CD4-positive, alpha-beta T cell (primary cell): Measurements from ENCODE around the gene MYO9B. TPM values are rescaled to one million over a fixed set of nuclear protein-coding genes. Genes with fewer than 3 reads are reported as not detected.

ENCODE experiments used
- ATAC-seq: fragments of 200-7000 bp; cut with Tn5 transposase; one replicate; pipeline ENCODE4 v1.10.0; 2022; ENCODE audit warnings: mild to moderate bottlenecking; ENCODE audit not compliant: poor library complexity
- CTCF ChIA-PET: fragments of 350-600 bp; sonication (Branson Sonifier 250); formaldehyde crosslinking; loops from one replicate; lab custom pipeline; 2021; ENCODE audit warnings: antibody characterized with exemption, inconsistent platforms; lab: Charles Lee
- POLR2A ChIA-PET: fragments of 350-600 bp; sonication (Branson Sonifier 250); formaldehyde crosslinking; loops from one replicate; lab custom pipeline; 2021; ENCODE audit warnings: antibody characterized with exemption, inconsistent platforms; lab: Charles Lee
- DNase-seq, 14 experiments: peaks; one replicate each; pipeline ENCODE4 v3.0.0-alpha.2; 2013 to 2020; ENCODE audit warnings: mixed read lengths in 2 of 14
- H3K27ac ChIP-seq, 2 donors: one replicate each; pipeline versions ENCODE4 v1.5.1 to v1.7.0; 2013; ENCODE audit warnings: low read length in 2 of 2, low read depth in 1 of 2, mild to moderate bottlenecking in 1 of 2
- H3K27me3 ChIP-seq, 2 experiments: 1 replicate in 1 of 2; 2 replicates in 1 of 2; pipeline versions ENCODE4 v1.6.1 to v1.7.0; 2013; ENCODE audit warnings: low read length in 2 of 2, control low read depth in 1 of 2, mild to moderate bottlenecking in 1 of 2, moderate library complexity in 1 of 2; ENCODE audit not compliant: insufficient read depth in 2 of 2, control insufficient read depth in 1 of 2
- H3K36me3 ChIP-seq: one replicate; pipeline ENCODE4 v1.6.1; 2013; ENCODE audit warnings: low read length, control low read depth; ENCODE audit not compliant: insufficient read depth
- H3K4me1 ChIP-seq: one replicate; pipeline ENCODE4 v1.6.1; 2013; ENCODE audit warnings: low read length, control low read depth; ENCODE audit not compliant: insufficient read depth
- H3K4me3 ChIP-seq: one replicate; pipeline ENCODE4 v1.5.1; 2013; ENCODE audit warnings: mild to moderate bottlenecking, low read length, moderate library complexity
- H3K9me3 ChIP-seq, 2 experiments: 1 replicate in 1 of 2; 2 replicates in 1 of 2; pipeline versions ENCODE4 v1.6.1 to v1.7.0; 2013; ENCODE audit warnings: low read length in 2 of 2, mild to moderate bottlenecking in 2 of 2, control low read depth in 1 of 2, moderate library complexity in 1 of 2; ENCODE audit not compliant: control insufficient read depth in 1 of 2, insufficient read depth in 1 of 2
- H3K27ac Mint-ChIP-seq: one replicate; pipeline ENCODE4 v1.8.0; 2020; ENCODE audit warnings: mixed read lengths
- H3K27me3 Mint-ChIP-seq: one replicate; pipeline ENCODE4 v1.8.0; 2021; ENCODE audit warnings: mixed read lengths
- H3K36me3 Mint-ChIP-seq: one replicate; pipeline ENCODE4 v1.8.0; 2021; ENCODE audit warnings: low read depth, mixed read lengths
- H3K4me1 Mint-ChIP-seq: one replicate; pipeline ENCODE4 v1.8.0; 2021; ENCODE audit warnings: low read depth, mixed read lengths
- H3K4me3 Mint-ChIP-seq: one replicate; pipeline ENCODE4 v1.8.0; 2020; ENCODE audit warnings: mild to moderate bottlenecking, mixed read lengths
- H3K9me3 Mint-ChIP-seq: one replicate; pipeline ENCODE4 v1.8.0; 2020; ENCODE audit warnings: mixed read lengths
- intact Hi-C, 2 experiments: fragments of 100-400 bp; cut with DNase I in 1 of 2; cut with micrococcal nuclease in 1 of 2; formaldehyde crosslinking; loops; one replicate each; pipeline versions ENCODE4 v1.15.1 to v1.9.0; 2023 to 2025; cut with DNase I, micrococcal nuclease
- total RNA-seq, 174 experiments: library from RNA in 2 of 174; stranded (reverse) in 2 of 174; gene quantifications; one replicate each; pipeline ENCODE4 v1.2.3 and lab custom pipeline; 2021 to 2026
- TF ChIP-seq, protein P1 (sequence below): fragments of 200-600 bp; IDR thresholded peaks from one replicate; pipeline ENCODE4 v1.8.0; 2022; ENCODE audit warnings: antibody characterized with exemption, mild to moderate bottlenecking

MYO9B gene
- total RNA-seq, 2 experiments from 2014 or later: 176 to 184 TPM

DNA sequence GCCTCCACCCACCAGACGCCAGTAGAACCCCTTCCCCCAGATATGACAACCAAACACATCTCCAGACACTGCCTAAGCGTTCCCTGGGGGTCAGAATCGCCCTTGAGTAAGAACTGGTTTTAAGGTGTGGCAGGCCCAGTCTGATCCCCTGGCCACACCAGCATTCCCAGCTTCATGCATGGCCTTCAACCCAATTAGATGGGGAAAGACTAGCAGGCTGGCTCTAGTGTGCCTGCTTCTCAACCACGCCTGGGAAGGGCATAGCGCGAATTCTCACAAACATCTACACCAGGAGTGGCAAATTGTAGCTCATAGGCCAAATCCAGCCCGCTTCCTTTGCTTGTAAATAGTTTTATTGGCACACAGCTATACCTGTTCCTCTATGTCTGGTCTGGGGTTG lies 13.9 kb upstream of the MYO9B start:
- Mint-ChIP-seq H3K27me3 (no peaks in the 10 kb centered on the region), H3K4me1 (peaks cover 20% of the 10 kb centered on the region), H3K36me3 (peaks cover 60% of the 10 kb centered on the region), H3K4me3 (no peak overlapping the region), H3K27ac (no peak overlapping the region), H3K9me3 (no peaks in the 10 kb centered on the region)
- H3K4me3 ChIP-seq: no peak overlapping the region
- TF ChIP-seq, protein P1, sequence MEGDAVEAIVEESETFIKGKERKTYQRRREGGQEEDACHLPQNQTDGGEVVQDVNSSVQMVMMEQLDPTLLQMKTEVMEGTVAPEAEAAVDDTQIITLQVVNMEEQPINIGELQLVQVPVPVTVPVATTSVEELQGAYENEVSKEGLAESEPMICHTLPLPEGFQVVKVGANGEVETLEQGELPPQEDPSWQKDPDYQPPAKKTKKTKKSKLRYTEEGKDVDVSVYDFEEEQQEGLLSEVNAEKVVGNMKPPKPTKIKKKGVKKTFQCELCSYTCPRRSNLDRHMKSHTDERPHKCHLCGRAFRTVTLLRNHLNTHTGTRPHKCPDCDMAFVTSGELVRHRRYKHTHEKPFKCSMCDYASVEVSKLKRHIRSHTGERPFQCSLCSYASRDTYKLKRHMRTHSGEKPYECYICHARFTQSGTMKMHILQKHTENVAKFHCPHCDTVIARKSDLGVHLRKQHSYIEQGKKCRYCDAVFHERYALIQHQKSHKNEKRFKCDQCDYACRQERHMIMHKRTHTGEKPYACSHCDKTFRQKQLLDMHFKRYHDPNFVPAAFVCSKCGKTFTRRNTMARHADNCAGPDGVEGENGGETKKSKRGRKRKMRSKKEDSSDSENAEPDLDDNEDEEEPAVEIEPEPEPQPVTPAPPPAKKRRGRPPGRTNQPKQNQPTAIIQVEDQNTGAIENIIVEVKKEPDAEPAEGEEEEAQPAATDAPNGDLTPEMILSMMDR: no peak
- CTCF ChIA-PET: no interaction called here
- H3K4me1 ChIP-seq: peaks cover 12% of the 10 kb centered on the region
- no peaks in the 10 kb centered on the region for H3K9me3 ChIP-seq
- no peaks in the 10 kb centered on the region for H3K27me3 ChIP-seq
- intact Hi-C loops: loop anchor here in 1 of 2 experiments (10.0 kb wide), 1 partner anchor 323 kb away; no protein-coding TSS in a partner anchor
- no peak overlapping the region for H3K27ac ChIP-seq
- ATAC-seq (no peak), DNase-seq (no peak)
- POLR2A ChIA-PET: no interaction called here
- peaks cover 47% of the 10 kb centered on the region for H3K36me3 ChIP-seq

DNA sequence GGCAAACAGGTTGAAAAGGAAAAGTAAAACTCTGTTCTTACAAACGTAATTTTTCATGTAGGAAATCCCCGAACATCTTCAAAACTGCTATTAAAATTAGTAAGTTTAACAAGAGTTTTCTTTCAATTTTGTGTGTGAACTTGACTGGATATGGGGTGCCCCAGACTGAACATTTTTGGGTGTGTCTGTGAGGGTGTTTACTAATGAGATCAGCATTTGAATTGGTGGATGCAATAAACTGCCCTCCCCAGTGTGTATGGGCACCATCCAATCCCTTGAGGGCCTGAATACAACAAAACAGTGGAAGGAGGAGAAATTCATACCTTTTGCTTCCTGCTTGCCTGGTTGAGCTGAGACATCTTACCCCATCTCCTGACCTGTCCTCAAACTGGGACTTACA lies 12.1 kb upstream of the MYO9B start:
- H3K27me3 ChIP-seq: no peaks in the 10 kb centered on the region
- no peak overlapping the region for H3K27ac ChIP-seq
- ChIA-PET CTCF (no interaction called here), POLR2A (no interaction called here)
- no peaks in the 10 kb centered on the region for H3K27me3 Mint-ChIP-seq
- H3K9me3 ChIP-seq: no peaks in the 10 kb centered on the region
- no peak overlapping the region for H3K27ac Mint-ChIP-seq
- no peak overlapping the region for H3K4me3 Mint-ChIP-seq
- DNase-seq (peak in 1 of 14 experiments; percentile 11), ATAC-seq (no peak)
- intact Hi-C loops: loop anchor here in 1 of 2 experiments (10.0 kb wide), 1 partner anchor 321 kb away; no protein-coding TSS in a partner anchor
- no peak overlapping the region for H3K4me3 ChIP-seq
- peaks cover 58% of the 10 kb centered on the region for H3K36me3 Mint-ChIP-seq
- TF ChIP-seq, protein P1: no peak
- H3K4me1 ChIP-seq: peaks cover 19% of the 10 kb centered on the region
- peaks cover 33% of the 10 kb centered on the region for H3K36me3 ChIP-seq
- no peaks in the 10 kb centered on the region for H3K9me3 Mint-ChIP-seq
- H3K4me1 Mint-ChIP-seq: peaks cover 29% of the 10 kb centered on the region

DNA sequence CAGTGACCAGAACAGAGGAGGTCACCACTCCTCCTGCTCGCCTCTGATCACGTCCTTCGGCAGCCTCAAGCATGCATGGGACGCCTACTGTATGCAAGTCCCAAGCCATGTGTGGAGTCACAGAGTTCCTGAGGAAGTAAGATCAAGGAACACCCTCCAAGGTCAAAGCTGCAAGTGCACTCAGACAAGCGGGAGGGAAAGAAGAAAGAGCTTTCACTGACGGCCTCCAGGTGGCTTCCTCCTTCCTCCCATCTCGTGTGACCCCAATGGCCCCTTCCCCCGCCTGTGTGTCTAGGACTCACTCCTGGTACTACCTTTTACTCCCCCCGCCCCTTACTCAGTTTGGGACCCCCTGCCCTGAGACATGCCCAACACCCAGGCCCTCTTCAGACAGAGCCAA lies 6.4 kb upstream of the MYO9B start:
- Histone ChIP-seq H3K27ac (no peak overlapping the region), H3K4me1 (peaks cover 26% of the 10 kb centered on the region), H3K36me3 (peaks cover 24% of the 10 kb centered on the region), H3K9me3 (no peaks in the 10 kb centered on the region), H3K4me3 (no peak overlapping the region), H3K27me3 (no peaks in the 10 kb centered on the region)
- POLR2A ChIA-PET: interaction anchor here (0.7 to 1.8 kb wide), 2 partner anchors 56 to 115 kb away, joined by 3 to 7 read pairs; no protein-coding TSS in a partner anchor
- no peaks in the 10 kb centered on the region for H3K27me3 Mint-ChIP-seq
- DNase-seq: no peak
- peaks cover 48% of the 10 kb centered on the region for H3K4me1 Mint-ChIP-seq
- H3K27ac Mint-ChIP-seq: no peak overlapping the region
- H3K36me3 Mint-ChIP-seq: peaks cover 49% of the 10 kb centered on the region
- H3K4me3 Mint-ChIP-seq: no peak overlapping the region
- intact Hi-C loops: loop anchor here in 1 of 2 experiments (5.0 to 10.0 kb wide), 2 partner anchors 113 to 316 kb away; no protein-coding TSS in a partner anchor
- CTCF ChIA-PET: interaction anchor here (0.6 kb wide), 1 partner anchor 115 kb away, joined by 3 read pairs; no protein-coding TSS in a partner anchor
- TF ChIP-seq, protein P1: no peak
- H3K9me3 Mint-ChIP-seq: no peaks in the 10 kb centered on the region
- ATAC-seq: no peak
